ENCODE data around the gene NXPH1. TPM values are rescaled to one million over a fixed set of nuclear protein-coding genes. Genes with fewer than 3 reads are reported as not detected.

Gene NXPH1
- 0.23 TPM for total RNA-seq

DNA sequence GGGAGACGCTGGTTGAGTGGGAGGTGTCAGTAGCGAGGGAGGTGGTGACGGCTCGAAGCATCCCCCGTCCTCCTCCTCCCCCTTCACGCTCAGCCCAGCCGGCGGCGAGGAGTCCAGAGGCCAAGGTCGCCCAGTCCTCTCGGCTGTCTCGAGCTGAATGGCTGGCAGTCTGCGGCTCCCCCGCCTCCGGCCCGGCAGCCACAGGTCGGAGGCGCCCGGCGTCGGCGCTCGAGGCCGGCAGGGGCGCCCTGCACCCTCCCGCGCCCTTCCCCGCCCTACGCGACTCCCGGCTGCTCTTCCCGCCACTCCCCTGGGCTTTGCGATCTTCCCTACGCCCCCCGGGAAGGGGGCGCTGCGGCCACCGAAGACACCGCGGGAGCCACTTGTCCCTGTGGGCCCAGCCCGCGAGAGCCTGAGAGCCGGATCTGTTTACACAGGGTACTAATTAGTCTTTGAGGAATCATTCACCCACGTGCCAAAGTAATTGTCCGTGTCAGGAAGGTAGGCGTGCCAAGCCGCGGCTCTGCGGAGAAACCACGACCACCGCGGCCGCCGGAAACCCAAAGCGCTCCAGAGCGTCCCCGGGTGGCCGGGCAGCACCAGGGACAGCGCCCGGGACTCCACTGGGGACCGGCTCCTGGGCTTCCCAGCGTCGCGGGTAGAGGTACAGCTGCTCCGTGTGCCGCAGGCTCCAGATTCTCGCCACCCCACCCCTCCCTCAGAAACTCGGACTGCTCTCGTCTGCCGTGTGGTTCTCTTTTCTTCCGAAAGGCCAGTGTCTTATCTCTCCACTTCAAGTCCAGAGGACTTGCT, at the start of gene NXPH1:
Gene NXPH1, plus strand, starts transcription at position 133 of the 813 bp plus-strand sequence.

Other genes starting within 250 kb of the NXPH1 start
- gene ICA1, start 171.4 kb upstream of the NXPH1 start, total RNA-seq = 15.1 TPM

Data from metanephros (tissue), 1 donor.